Progenitor cell of endocrine pancreas (in vitro differentiated cells): Measurements from ENCODE around the gene H3-3A. TPM values are rescaled to one million over a fixed set of nuclear protein-coding genes. Genes with fewer than 3 reads are reported as not detected.

ENCODE experiments used
- DNase-seq: peaks from one replicate; pipeline ENCODE4 v3.0.0; 2021; ENCODE audit warnings: low spot score; ENCODE audit not compliant: unreplicated experiment
- H3K27ac Mint-ChIP-seq: 2 replicates; pipeline ENCODE4 v1.8.0; 2021; ENCODE audit warnings: mild to moderate bottlenecking, moderate library complexity, mixed read lengths
- H3K27me3 Mint-ChIP-seq: 2 replicates; pipeline ENCODE4 v1.8.0; 2021; ENCODE audit warnings: mixed read lengths
- H3K36me3 Mint-ChIP-seq: 2 replicates; pipeline ENCODE4 v1.8.0; 2022; ENCODE audit warnings: mixed read lengths; ENCODE audit not compliant: insufficient read depth
- H3K4me1 Mint-ChIP-seq: 2 replicates; pipeline ENCODE4 v1.8.0; 2021; ENCODE audit warnings: low read depth, mixed read lengths
- H3K4me3 Mint-ChIP-seq: 2 replicates; pipeline ENCODE4 v1.8.0; 2021; ENCODE audit warnings: low read depth, mild to moderate bottlenecking, moderate library complexity, mixed read lengths
- H3K9me3 Mint-ChIP-seq: 2 replicates; pipeline ENCODE4 v1.8.0; 2021; ENCODE audit warnings: low read depth, mixed read lengths
- CTCF ChIP-seq: fragments of 200-600 bp; sonication (generic); IDR thresholded peaks from one replicate; pipeline ENCODE4 v1.5.0; 2021; ENCODE audit warnings: antibody characterized with exemption, mild to moderate bottlenecking; ENCODE audit not compliant: unreplicated experiment
- total RNA-seq: library from RNA; stranded (reverse); gene quantifications from 2 replicates; pipeline ENCODE4 v1.2.1, GENCODE V29; 2021

The H3-3A gene
- total RNA-seq, 1 donor from 2014 or later = 1,313 TPM

GRCh38 chr1:226051365-226051764 is 11.2 kb upstream of the H3-3A start:
- Mint-ChIP-seq H3K36me3 (peaks cover 4% of the 10 kb centered on the region), H3K4me1 (no peaks in the 10 kb centered on the region), H3K27me3 (peaks cover under 1% of the 10 kb centered on the region), H3K4me3 (no peak overlapping the region), H3K9me3 (no peaks in the 10 kb centered on the region), H3K27ac (no peak overlapping the region)
- no peak for TF ChIP-seq CTCF
- no peak for DNase-seq

- H3K4me3 Mint-ChIP-seq = no peak overlapping the region
- DNase-seq = no peak
- no peaks in the 10 kb centered on the region for H3K4me1 Mint-ChIP-seq
- H3K36me3 Mint-ChIP-seq = peaks cover 5% of the 10 kb centered on the region
- H3K27ac Mint-ChIP-seq = no peak overlapping the region
- no peak for TF ChIP-seq CTCF
- H3K9me3 Mint-ChIP-seq = no peaks in the 10 kb centered on the region
- H3K27me3 Mint-ChIP-seq = no peaks in the 10 kb centered on the region
Observed at GRCh38 chr1:226052061-226052460, 10.5 kb upstream of the H3-3A start.

- Mint-ChIP-seq H3K9me3 (no peaks in the 10 kb centered on the region), H3K4me3 (no peak overlapping the region), H3K27me3 (no peaks in the 10 kb centered on the region), H3K27ac (peak overlapping the region; percentile 78), H3K36me3 (peaks cover 6% of the 10 kb centered on the region), H3K4me1 (no peaks in the 10 kb centered on the region)
- DNase-seq = no peak
- TF ChIP-seq CTCF = no peak
Observed at GRCh38 chr1:226054519-226055327, 7.8 kb upstream of the H3-3A start.

- H3K36me3 Mint-ChIP-seq = peaks cover 9% of the 10 kb centered on the region
- no peak overlapping the region for H3K27ac Mint-ChIP-seq
- H3K9me3 Mint-ChIP-seq = no peaks in the 10 kb centered on the region
- no peaks in the 10 kb centered on the region for H3K27me3 Mint-ChIP-seq
- H3K4me1 Mint-ChIP-seq = peaks cover 10% of the 10 kb centered on the region
- H3K4me3 Mint-ChIP-seq = no peak overlapping the region
- no peak for DNase-seq
- no peak for TF ChIP-seq CTCF
Observed at GRCh38 chr1:226059709-226060108, 2.8 kb upstream of the H3-3A start.

- peaks cover 13% of the 10 kb centered on the region for H3K36me3 Mint-ChIP-seq
- peaks cover 14% of the 10 kb centered on the region for H3K4me1 Mint-ChIP-seq
- no peak for DNase-seq
- H3K27ac Mint-ChIP-seq = peak overlapping the region; percentile 99
- no peaks in the 10 kb centered on the region for H3K9me3 Mint-ChIP-seq
- H3K27me3 Mint-ChIP-seq = no peaks in the 10 kb centered on the region
- peak overlapping the region; percentile 93 for H3K4me3 Mint-ChIP-seq
- no peak for TF ChIP-seq CTCF
Observed at GRCh38 chr1:226060427-226060826, 2.1 kb upstream of the H3-3A start.
